Endothelial cell of umbilical vein (primary cell): ENCODE data around the gene TMEM14A. TPM values are rescaled to one million over a fixed set of nuclear protein-coding genes. Genes with fewer than 3 reads are reported as not detected.

Experiments used
- BruUV-seq: library from RNA; stranded (reverse); fragments of 400-500 nt; replicated peaks from 2 replicates; lab custom pipeline; 2021; lab: Mats Ljungman, UMichigan
- CTCF ChIA-PET: fragments of 300-600, 350-600 bp; sonication (Branson Sonifier 250); formaldehyde crosslinking; loops from one replicate; lab custom pipeline; 2021; ENCODE audit warnings: antibody characterized with exemption, inconsistent platforms; lab: Charles Lee
- POLR2A ChIA-PET: fragments of 300-600, 350-600 bp; sonication (Branson Sonifier 250); formaldehyde crosslinking; loops from one replicate; lab custom pipeline; 2021; ENCODE audit warnings: antibody characterized with exemption, inconsistent platforms; lab: Charles Lee
- DNase-seq: peaks from one replicate; pipeline ENCODE4 v3.0.0-alpha.2; 2011; ENCODE audit warnings: low read depth, low spot score
- FAIRE-seq: peaks from 2 replicates; lab custom pipeline; 2011; peaks lifted over from hg19 to GRCh38; lab: Jason Lieb, UNC
- H2AFZ ChIP-seq: 2 replicates; pipeline ENCODE4 v1.6.0; 2012; ENCODE audit warnings: low read depth, low read length, control low read depth, inconsistent platforms
- H3K27ac ChIP-seq: 2 replicates; pipeline ENCODE4 v1.5.1; 2011; ENCODE audit warnings: low read depth, mild to moderate bottlenecking, control low read depth, low read length, moderate library complexity; ENCODE audit not compliant: insufficient read depth
- H3K27me3 ChIP-seq, 2 experiments: 2 replicates each; pipeline versions ENCODE4 v1.6.0 to v1.6.1; 2011; ENCODE audit warnings: low read length in 2 of 2, mixed read lengths in 1 of 2; ENCODE audit not compliant: control insufficient read depth in 2 of 2, insufficient read depth in 2 of 2
- H3K36me3 ChIP-seq, 2 experiments: 2 replicates in 1 of 2; 3 replicates in 1 of 2; pipeline ENCODE4 v1.5.1; 2011; ENCODE audit warnings: low read length in 2 of 2, mild to moderate bottlenecking in 1 of 2, moderate library complexity in 1 of 2; ENCODE audit not compliant: control insufficient read depth in 2 of 2, insufficient read depth in 2 of 2; ENCODE audit errors: extremely low read depth in 1 of 2
- H3K4me1 ChIP-seq: 3 replicates; pipeline ENCODE4 v1.5.1; 2011; ENCODE audit warnings: mild to moderate bottlenecking, low read length; ENCODE audit not compliant: control insufficient read depth, insufficient read depth; ENCODE audit errors: extremely low read depth
- H3K4me2 ChIP-seq: 2 replicates; pipeline ENCODE4 v1.6.1; 2011; ENCODE audit warnings: low read length, control low read depth, mixed read lengths; ENCODE audit not compliant: insufficient read depth
- H3K4me3 ChIP-seq, 3 experiments: fragments of 200-600 bp in 1 of 3; sonication (generic), shearing (Covaris generic) in 1 of 3; replicated peaks in 1 of 3; 2 replicates each; pipeline ENCODE4 v1.5.1; 2011 to 2016; ENCODE audit warnings: control low read depth in 3 of 3, low read length in 3 of 3, mild to moderate bottlenecking in 2 of 3, inconsistent platforms in 1 of 3, low read depth in 1 of 3, moderate library complexity in 1 of 3; ENCODE audit not compliant: insufficient read depth in 1 of 3
- H3K79me2 ChIP-seq: 2 replicates; pipeline ENCODE4 v1.6.0; 2012; ENCODE audit warnings: low read length, inconsistent platforms; ENCODE audit not compliant: control insufficient read depth, insufficient read depth
- H3K9ac ChIP-seq: replicated peaks from 2 replicates; pipeline ENCODE3; 2011; ENCODE audit warnings: low read length, control low read depth; ENCODE audit not compliant: insufficient read depth; ENCODE audit errors: extremely low read depth
- H3K9me1 ChIP-seq: replicated peaks from 3 replicates; pipeline ENCODE4 v1.6.0; 2011; ENCODE audit warnings: mild to moderate bottlenecking, low read length; ENCODE audit not compliant: control insufficient read depth, insufficient read depth; ENCODE audit errors: extremely low read depth
- H3K9me3 ChIP-seq: replicated peaks from 2 replicates; pipeline ENCODE4 v1.5.1; 2012; ENCODE audit warnings: low read length, inconsistent platforms; ENCODE audit not compliant: control insufficient read depth, insufficient read depth
- H4K20me1 ChIP-seq: replicated peaks from 2 replicates; pipeline ENCODE3; 2011; ENCODE audit warnings: mild to moderate bottlenecking, low read length; ENCODE audit not compliant: control insufficient read depth, insufficient read depth; ENCODE audit errors: extremely low read depth
- EZH2 ChIP-seq: IDR thresholded peaks from 2 replicates; pipeline ENCODE4 v1.6.1; 2012; ENCODE audit warnings: borderline replicate concordance, low read depth, mild to moderate bottlenecking, moderate library complexity, low read length, inconsistent platforms; ENCODE audit not compliant: severe bottlenecking
- FOS ChIP-seq: IDR thresholded peaks from 2 replicates; pipeline ENCODE4 v1.6.1; 2011; ENCODE audit warnings: mild to moderate bottlenecking, low read length, moderate library complexity, borderline replicate concordance; ENCODE audit not compliant: insufficient read depth
- GATA2 ChIP-seq: IDR thresholded peaks from 2 replicates; pipeline ENCODE4 v1.7.0; 2011; ENCODE audit warnings: low read depth, mild to moderate bottlenecking, moderate library complexity, mixed read lengths, low read length; ENCODE audit not compliant: insufficient read length, insufficient read depth
- JUN ChIP-seq: IDR thresholded peaks from 2 replicates; pipeline ENCODE4 v1.6.1; 2011; ENCODE audit warnings: borderline replicate concordance, low read depth; ENCODE audit not compliant: insufficient read length, insufficient read depth
- MYC ChIP-seq: IDR thresholded peaks from one replicate; pipeline ENCODE4 v1.6.1; 2011; ENCODE audit warnings: mild to moderate bottlenecking, low read depth, low read length
- POLR2A ChIP-seq: IDR thresholded peaks from 2 replicates; pipeline ENCODE4 v1.6.1; 2012; ENCODE audit warnings: low read depth, mild to moderate bottlenecking, control low read depth, low read length
- POLR2AphosphoS5 ChIP-seq: IDR thresholded peaks from 2 replicates; pipeline ENCODE4 v1.6.1; 2012; ENCODE audit warnings: low read depth, mild to moderate bottlenecking, control low read depth, low read length, moderate library complexity; ENCODE audit not compliant: insufficient read depth
- dilution Hi-C: fragments of 300-500 bp; cut with MboI; formaldehyde crosslinking; loops from one replicate; pipeline ENCODE4 v1.15.0; 2019; ENCODE audit warnings: low sequenced_read_pairs; ENCODE audit not compliant: extremely low pct_ligation_motif_present
- intact Hi-C: fragments of 100-400 bp; cut with micrococcal nuclease; formaldehyde crosslinking; loops from one replicate; pipeline ENCODE4 v1.10.0; 2022
- polyA plus RNA-seq, 4 experiments: library from polyadenylated mRNA; depleted of rRNA in 3 of 4; stranded (reverse) in 3 of 4; unstranded in 1 of 4; fragments of >200 nt; gene quantifications; 2 replicates each; pipeline versions ENCODE4 v1.2.1 to v1.2.3, GENCODE V29; 2011 to 2012; ENCODE audit warnings: missing spikeins in 1 of 4
- total RNA-seq: library from RNA; stranded (reverse); gene quantifications from 2 replicates; pipeline ENCODE4 v1.2.3, GENCODE V29; 2021
- TF ChIP-seq, protein P1 (sequence below), 2 donors: IDR thresholded peaks; 1 replicate in 1 of 2; 2 replicates in 1 of 2; pipeline ENCODE4 v1.5.1; 2011; ENCODE audit warnings: low read length in 2 of 2, mild to moderate bottlenecking in 2 of 2, moderate library complexity in 2 of 2, control low read depth in 1 of 2, inconsistent platforms in 1 of 2, low read depth in 1 of 2; ENCODE audit not compliant: insufficient read depth in 1 of 2; ENCODE audit errors: extremely low read depth in 1 of 2
- TF ChIP-seq, protein P2 (sequence below): IDR thresholded peaks from 2 replicates; pipeline ENCODE4 v1.6.1; 2011; ENCODE audit not compliant: insufficient read depth, insufficient read length

Gene TMEM14A
- total and polyA plus RNA-seq, 2 donors (not counting 3 experiments of a cell fraction or from before 2014, with no cell fraction given) = 19.5 to 33.7 TPM

DNA sequence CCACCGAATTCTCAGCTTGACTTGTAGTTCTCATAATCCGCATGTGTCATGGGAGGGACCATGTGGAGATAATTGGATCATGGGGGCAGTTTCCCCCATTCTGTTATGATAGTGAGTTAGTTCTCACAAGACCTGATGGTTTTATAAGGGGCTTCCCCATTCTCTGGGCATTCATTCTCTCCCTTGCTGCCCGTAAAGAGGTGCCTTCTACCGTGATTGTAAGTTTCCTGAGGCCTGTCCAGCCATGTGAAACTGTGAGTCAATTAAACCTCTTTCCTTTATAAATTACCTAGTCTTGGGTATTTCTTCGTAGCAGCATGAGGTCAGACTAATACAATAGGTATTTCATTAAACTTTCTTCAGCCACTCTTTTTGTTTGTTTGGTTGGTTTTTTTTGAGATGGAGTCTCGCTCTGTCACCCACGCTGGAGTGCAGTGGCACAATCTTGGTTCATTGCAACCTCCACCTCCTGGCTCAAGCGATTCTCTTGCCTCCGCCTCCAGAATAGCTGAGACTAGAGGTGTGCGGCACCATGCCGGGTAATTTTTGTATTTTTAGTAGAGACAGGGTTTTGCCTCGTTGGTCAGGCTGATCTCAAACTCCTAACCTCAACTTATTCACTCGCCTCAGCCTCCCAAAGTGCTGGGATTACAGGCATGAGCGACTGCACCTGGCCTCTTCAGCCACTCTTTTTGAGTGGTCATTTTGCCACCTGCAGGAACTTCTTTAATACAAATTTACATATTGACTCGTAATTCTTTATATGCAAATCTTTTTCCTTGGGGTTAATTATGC lies 56.0 kb downstream of the TMEM14A start:
- Histone ChIP-seq H3K27me3 (peaks cover 0 to 2% of the 10 kb centered on the region in 2 experiments), H4K20me1 (no peaks in the 10 kb centered on the region), H3K27ac (no peak overlapping the region), H3K4me3 (no peak overlapping the region), H3K4me2 (no peak overlapping the region), H3K9me3 (no peaks in the 10 kb centered on the region), H3K79me2 (no peaks in the 10 kb centered on the region), H3K9ac (no peak overlapping the region), H3K9me1 (no peaks in the 10 kb centered on the region), H3K4me1 (no peaks in the 10 kb centered on the region), H2AFZ (no peak overlapping the region), H3K36me3 (no peaks in the 10 kb centered on the region)
- FAIRE-seq (no peak), DNase-seq (no peak)
- dilution Hi-C loops (no loop called here), intact Hi-C loops (no loop called here)
- CTCF ChIA-PET = interaction anchor here (2.2 kb wide), 1 partner anchor 17 kb away, joined by 8 read pairs; no protein-coding TSS in a partner anchor
- POLR2A ChIA-PET = no interaction called here
- BruUV-seq = no TSS peak
- TF ChIP-seq JUN (no peak), GATA2 (no peak), EZH2 (no peak), FOS (no peak), POLR2A (no peak), MYC (no peak), POLR2AphosphoS5 (no peak)
- TF ChIP-seq, protein P1, sequence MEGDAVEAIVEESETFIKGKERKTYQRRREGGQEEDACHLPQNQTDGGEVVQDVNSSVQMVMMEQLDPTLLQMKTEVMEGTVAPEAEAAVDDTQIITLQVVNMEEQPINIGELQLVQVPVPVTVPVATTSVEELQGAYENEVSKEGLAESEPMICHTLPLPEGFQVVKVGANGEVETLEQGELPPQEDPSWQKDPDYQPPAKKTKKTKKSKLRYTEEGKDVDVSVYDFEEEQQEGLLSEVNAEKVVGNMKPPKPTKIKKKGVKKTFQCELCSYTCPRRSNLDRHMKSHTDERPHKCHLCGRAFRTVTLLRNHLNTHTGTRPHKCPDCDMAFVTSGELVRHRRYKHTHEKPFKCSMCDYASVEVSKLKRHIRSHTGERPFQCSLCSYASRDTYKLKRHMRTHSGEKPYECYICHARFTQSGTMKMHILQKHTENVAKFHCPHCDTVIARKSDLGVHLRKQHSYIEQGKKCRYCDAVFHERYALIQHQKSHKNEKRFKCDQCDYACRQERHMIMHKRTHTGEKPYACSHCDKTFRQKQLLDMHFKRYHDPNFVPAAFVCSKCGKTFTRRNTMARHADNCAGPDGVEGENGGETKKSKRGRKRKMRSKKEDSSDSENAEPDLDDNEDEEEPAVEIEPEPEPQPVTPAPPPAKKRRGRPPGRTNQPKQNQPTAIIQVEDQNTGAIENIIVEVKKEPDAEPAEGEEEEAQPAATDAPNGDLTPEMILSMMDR (IDR thresholded peaks at IDR 0.05; ENCODE audit: extremely low read depth in 1 of 2, insufficient read depth in 1 of 2, low read depth in 1 of 2, low read length in 2 of 2) = no peak
- TF ChIP-seq, protein P2, sequence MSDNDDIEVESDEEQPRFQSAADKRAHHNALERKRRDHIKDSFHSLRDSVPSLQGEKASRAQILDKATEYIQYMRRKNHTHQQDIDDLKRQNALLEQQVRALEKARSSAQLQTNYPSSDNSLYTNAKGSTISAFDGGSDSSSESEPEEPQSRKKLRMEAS = no peak
